Omental fat pad (tissue), 4 donors: ENCODE results near the gene RRBP1. TPM values are rescaled to one million over a fixed set of nuclear protein-coding genes. Genes with fewer than 3 reads are reported as not detected.

Source experiments
- ATAC-seq: fragments of 150-250 bp; one replicate; pipeline ENCODE4 v1.9.1; 2016; ENCODE audit warnings: mild to moderate bottlenecking, moderate library complexity; ENCODE audit not compliant: low FRiP score
- DNase-seq: peaks from one replicate; pipeline ENCODE4 v3.0.0-alpha.2; 2019; ENCODE audit warnings: low spot score
- CTCF ChIP-seq, 3 donors: fragments of 450-650 bp; IDR thresholded peaks; one replicate each; pipeline ENCODE4 v1.5.1; 2016 to 2017; ENCODE audit warnings: antibody characterized with exemption in 3 of 3, mild to moderate bottlenecking in 3 of 3, moderate library complexity in 2 of 3
- total RNA-seq, 4 donors: library from RNA; depleted of rRNA; stranded (reverse); fragments of >200 nt; gene quantifications; one replicate each; pipeline ENCODE4 v1.1.0, GENCODE V29; 2016

Gene RRBP1
- total RNA-seq, 4 donors from 2014 or later, result 67.9 to 142 (median 87.2) TPM

- no peak for ATAC-seq
- TF ChIP-seq CTCF (IDR thresholded peaks at IDR 0.05), result no peak
- no peak for DNase-seq
These were observed 33.0 kb upstream of the RRBP1 start for GRCh38 chr20:17715075-17715474.

- TF ChIP-seq CTCF (IDR thresholded peaks at IDR 0.05), result no peak
- DNase-seq (no peak), ATAC-seq (no peak)
These were observed 32.6 kb upstream of the RRBP1 start for GRCh38 chr20:17714597-17714996.

- no peak for TF ChIP-seq CTCF (IDR thresholded peaks at IDR 0.05)
- ATAC-seq (no peak), DNase-seq (no peak)
These were observed 30.7 kb upstream of the RRBP1 start for GRCh38 chr20:17712708-17713107.

GRCh38 chr20:17712201-17712600 lies 30.2 kb upstream of the RRBP1 start:
- DNase-seq (no peak), ATAC-seq (no peak)
- no peak for TF ChIP-seq CTCF (IDR thresholded peaks at IDR 0.05)

- ATAC-seq, result no peak
- no peak for DNase-seq
- no peak for TF ChIP-seq CTCF (IDR thresholded peaks at IDR 0.05)
These were observed 29.2 kb upstream of the RRBP1 start for GRCh38 chr20:17711267-17711627.

GRCh38 chr20:17710379-17711266 lies 28.6 kb upstream of the RRBP1 start:
- TF ChIP-seq CTCF (IDR thresholded peaks at IDR 0.05), result no peak
- DNase-seq (no peak), ATAC-seq (no peak)
